ENCODE results near the gene NALCN.

DNA sequence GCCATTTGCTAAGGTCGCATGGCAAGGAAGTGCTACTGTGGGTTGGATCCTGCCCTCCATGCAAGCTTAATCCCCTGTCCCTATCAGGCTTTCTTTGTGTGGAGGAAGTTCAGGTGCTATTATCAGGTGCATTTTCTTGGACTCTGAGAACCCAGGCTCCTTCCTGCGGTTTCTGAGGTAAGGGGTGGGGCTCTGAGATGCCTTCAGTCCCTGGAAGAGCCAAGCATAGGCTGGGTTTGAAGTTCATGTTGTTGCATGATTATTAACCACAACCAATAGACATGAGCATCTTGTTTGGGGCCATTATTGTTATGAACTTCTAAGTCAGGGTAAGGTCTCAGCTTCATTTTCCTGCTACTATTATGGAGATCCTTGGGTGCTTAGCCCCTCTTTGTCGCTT lies 109.5 kb downstream of the NALCN start:
- TF ChIP-seq CTCF (conservative IDR thresholded peaks at IDR 0.05 in 1 of 2, IDR thresholded peaks at IDR 0.05 in 1 of 2; ENCODE audit: extremely low read depth in 1 of 2, insufficient read depth in 1 of 2, low read depth in 1 of 2, low read length in 2 of 2) (no peak), EZH2 (IDR thresholded peaks at IDR 0.05; ENCODE audit: borderline replicate concordance, low read length) (no peak)

Data from mammary epithelial cell (primary cell).